K562 (cell line): ENCODE data around the gene NELFE. TPM values are rescaled to one million over a fixed set of nuclear protein-coding genes. Genes with fewer than 3 reads are reported as not detected.

Experiments used
- CBFA2T3 ChIP-seq: fragments of 450-650 bp; IDR thresholded peaks from 2 replicates; pipeline ENCODE4 v1.6.1; 2017
- ETS1 ChIP-seq: conservative IDR thresholded peaks from 2 replicates; pipeline ENCODE4 v1.6.1; 2011; ENCODE audit warnings: low read depth, mild to moderate bottlenecking, low read length; ENCODE audit not compliant: control insufficient read depth
- HINFP ChIP-seq: fragments of 450-650 bp; conservative IDR thresholded peaks from 2 replicates; pipeline ENCODE4 v1.6.1; 2016; ENCODE audit warnings: missing genetic modification characterization, low read depth, mild to moderate bottlenecking, control low read depth, missing compliant biosample characterization
- NFE2 ChIP-seq: IDR thresholded peaks from 2 replicates; pipeline ENCODE4 v1.6.1; 2014; ENCODE audit warnings: antibody characterized with exemption, low read depth
- PKNOX1 ChIP-seq: fragments of 450-650 bp; IDR thresholded peaks from 2 replicates; pipeline ENCODE4 v1.6.1; 2016
- RAD21 ChIP-seq, 2 experiments: fragments of 250-450 bp in 1 of 2; fragments of 450-650 bp in 1 of 2; sonication (Bioruptor Pico) in 1 of 2; formaldehyde crosslinking in 1 of 2; IDR thresholded peaks in 1 of 2; conservative IDR thresholded peaks in 1 of 2; 2 replicates each; pipeline versions ENCODE4 v1.4.0 to v1.8.0; 2020 to 2022; ENCODE audit warnings: mild to moderate bottlenecking in 2 of 2, moderate library complexity in 1 of 2
- REST ChIP-seq, 2 experiments: fragments of 450-650 bp; formaldehyde crosslinking in 1 of 2; IDR thresholded peaks; 2 replicates each; pipeline versions ENCODE4 v1.4.0 to v1.6.1; 2014 to 2020; ENCODE audit warnings: mild to moderate bottlenecking in 2 of 2, borderline replicate concordance in 1 of 2, low read depth in 1 of 2
- SMARCB1 ChIP-seq: IDR thresholded peaks from 2 replicates; pipeline ENCODE4 v1.6.1; 2011; ENCODE audit warnings: improper control_type of control experiment, low read depth; ENCODE audit not compliant: insufficient read length
- SREBF2 ChIP-seq: sonication (generic); formaldehyde crosslinking; IDR thresholded peaks from 2 replicates; pipeline ENCODE4 v1.4.0; 2020; ENCODE audit warnings: mild to moderate bottlenecking, missing genetic modification reagents
- SRSF3 ChIP-seq: fragments of 200-400 bp; formaldehyde crosslinking; IDR thresholded peaks from 2 replicates; pipeline ENCODE4 v1.6.1; 2016; ENCODE audit warnings: mild to moderate bottlenecking, low read length, moderate library complexity; ENCODE audit not compliant: insufficient read depth
- TSC22D4 ChIP-seq: fragments of 450-650 bp; IDR thresholded peaks from 2 replicates; pipeline ENCODE4 v1.6.1; 2016; ENCODE audit warnings: missing genetic modification characterization, missing biosample characterization, control low read depth
- ZNF395 ChIP-seq: fragments of 200-800 bp; sonication (Bioruptor generic); IDR thresholded peaks from 2 replicates; pipeline ENCODE4 v1.6.1; 2017; ENCODE audit warnings: missing genetic modification characterization, missing compliant biosample characterization
- polyA plus RNA-seq, 8 experiments: library from polyadenylated mRNA; depleted of rRNA in 4 of 8; stranded (reverse) in 5 of 8; unstranded in 3 of 8; fragments of >200 nt; fragmentation: Nextera tagmentation in 2 of 8; fragmentation: Illumina TruSeq in 1 of 8; extraction: Ambion mirVana in 2 of 8; extraction: Trizol in 1 of 8; gene quantifications; 2 replicates each; pipeline versions ENCODE4 v1.2.1 to v1.2.3, GENCODE V29; 2011 to 2014; ENCODE audit warnings: inconsistent platforms in 1 of 8, missing spikeins in 1 of 8
- total RNA-seq, 7 experiments: library from RNA; depleted of rRNA in 6 of 7; stranded (reverse); fragments of >200 nt in 6 of 7; fragmentation: Illumina TruSeq in 2 of 7; extraction: Trizol in 2 of 7; gene quantifications; 2 replicates each; pipeline versions ENCODE4 v1.2.1 to v1.2.3, GENCODE V29; 2011 to 2021; ENCODE audit warnings: low replicate concordance in 1 of 7

Gene NELFE
- total and polyA plus RNA-seq, 9 of the 15 experiments (the other 6 are each of a cell fraction or from before 2014, with no cell fraction given): 15.2 to 157 (median 91.5) TPM

GRCh38 chr6:31979238-31979898 is 20.6 kb upstream of the NELFE start (continued):
- no peak for TF ChIP-seq ETS1
- TF ChIP-seq ZNF395 (CRISPR knock-in tag): 0 out of 2 replicates have a peak, but pooled peaks have one; percentile 65
- no peak for TF ChIP-seq HINFP (tag)
- TF ChIP-seq CBFA2T3: peak; percentile 67
- TF ChIP-seq NFE2: no peak
- no peak for TF ChIP-seq SRSF3
- TF ChIP-seq REST (IDR thresholded peaks at IDR 0.05; ENCODE audit: borderline replicate concordance): peak; percentile 43; the same call in 1 of the 2 replicates
- TF ChIP-seq REST (CRISPR knock-in tag; IDR thresholded peaks at IDR 0.05; ENCODE audit: low read depth): no peak
- no peak for TF ChIP-seq SMARCB1
- no peak for TF ChIP-seq TSC22D4 (tag)
- no peak for TF ChIP-seq SREBF2 (CRISPR knock-in tag)
- TF ChIP-seq PKNOX1: no peak
- no peak for TF ChIP-seq RAD21 (CRISPR knock-in tag; conservative IDR thresholded peaks at IDR 0.05 in 1 of 2, IDR thresholded peaks at IDR 0.05 in 1 of 2)
